HFF-Myc (cell line): ENCODE results near the gene CACHD1.

Experiments
- DNase-seq: peaks from one replicate; pipeline ENCODE4 v3.0.0-alpha.2; 2011; ENCODE audit warnings: low read depth; ENCODE audit errors: extremely low read depth
- H3K4me3 ChIP-seq: replicated peaks from 2 replicates; pipeline ENCODE4 v1.5.1; 2011; ENCODE audit warnings: low read depth, mild to moderate bottlenecking, control low read depth, low read length
- CTCF ChIP-seq: IDR thresholded peaks from 2 replicates; pipeline ENCODE4 v1.5.1; 2012; ENCODE audit warnings: mild to moderate bottlenecking, low read depth, low read length, control low read depth; ENCODE audit errors: missing control alignments

The CACHD1 gene

GRCh38 chr1:64517640-64518039 is 47.7 kb downstream of the CACHD1 start:
- no peak for DNase-seq
- no peak for TF ChIP-seq CTCF
- H3K4me3 ChIP-seq, result no peak overlapping the region

DNA sequence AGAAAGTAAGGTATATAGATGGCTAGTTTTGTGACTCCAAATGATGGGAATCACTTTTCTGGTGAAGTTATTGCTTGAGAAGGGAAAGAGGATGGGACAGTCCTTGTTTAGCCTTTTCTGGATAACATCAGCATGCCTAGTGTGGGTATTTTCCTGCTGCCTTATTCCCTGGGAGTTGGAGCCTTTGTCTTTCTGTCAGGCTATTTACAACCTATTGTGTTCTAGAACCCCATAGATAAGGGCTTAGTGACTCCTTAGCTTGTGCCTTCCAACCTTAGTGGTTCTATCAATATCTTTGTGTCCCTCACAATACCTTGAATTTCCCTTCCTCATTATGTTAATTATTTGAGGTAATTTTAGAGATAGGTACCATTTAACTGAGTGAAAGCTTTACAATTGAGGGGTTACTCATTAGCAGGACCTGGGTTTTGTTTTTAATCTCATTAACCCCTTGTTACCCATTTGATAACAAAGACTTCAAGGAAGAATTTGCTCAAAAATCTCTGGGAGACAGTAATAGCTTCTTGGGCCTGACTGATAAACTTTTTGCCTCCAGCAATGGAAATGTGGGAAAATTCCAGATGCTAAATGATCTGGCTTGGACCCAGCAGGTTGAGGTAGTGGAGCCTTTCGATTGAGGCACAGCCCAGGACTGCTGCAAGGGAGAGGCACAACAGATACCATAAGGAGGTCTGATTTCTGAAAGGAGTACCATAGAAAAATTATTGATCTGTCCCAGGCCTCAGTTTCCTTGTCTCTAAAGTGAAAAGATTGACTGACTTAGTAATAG is 49.0 kb downstream of the CACHD1 start:
- no peak overlapping the region for H3K4me3 ChIP-seq
- TF ChIP-seq CTCF, result no peak
- DNase-seq, result no peak

DNA sequence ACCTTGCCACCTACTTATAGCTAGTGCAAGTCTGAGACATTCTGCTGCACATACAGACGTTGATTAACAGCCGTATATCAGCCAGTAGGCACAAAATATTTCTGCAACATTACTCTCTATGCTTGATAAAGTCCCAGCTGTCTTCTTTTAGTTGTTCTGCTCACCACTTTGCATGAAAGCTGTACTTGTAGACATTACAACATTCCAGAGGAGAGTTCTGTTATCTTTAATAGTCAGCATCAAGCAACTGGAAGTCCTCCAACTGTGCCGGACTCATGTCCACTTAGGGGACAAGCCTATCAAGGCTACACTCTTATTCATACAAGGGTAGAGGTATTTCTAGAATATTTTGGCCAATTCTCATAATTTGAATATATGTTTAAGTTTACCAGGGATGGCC is 50.0 kb downstream of the CACHD1 start:
- no peak overlapping the region for H3K4me3 ChIP-seq
- no peak for DNase-seq
- TF ChIP-seq CTCF, result no peak

DNA sequence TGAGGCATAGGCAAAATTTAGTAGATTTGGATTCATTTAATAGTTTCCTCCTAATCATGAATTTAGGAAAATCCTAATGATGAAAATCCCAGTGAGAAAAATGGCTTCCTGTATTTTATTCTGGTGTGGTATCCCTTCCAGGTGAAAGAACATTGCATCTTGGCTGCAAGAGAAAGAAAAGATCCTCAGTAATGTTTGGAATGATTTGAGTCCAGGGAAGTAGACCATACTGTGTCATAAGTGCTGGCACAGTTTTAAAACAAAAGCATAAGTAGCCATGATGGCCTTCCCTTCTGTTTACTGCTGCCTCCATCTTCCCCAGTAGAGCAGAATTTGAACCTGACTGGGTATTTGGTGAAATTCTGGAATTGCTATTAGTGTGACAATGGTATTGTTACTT is 52.8 kb downstream of the CACHD1 start:
- no peak overlapping the region for H3K4me3 ChIP-seq
- TF ChIP-seq CTCF, result no peak
- no peak for DNase-seq

DNA sequence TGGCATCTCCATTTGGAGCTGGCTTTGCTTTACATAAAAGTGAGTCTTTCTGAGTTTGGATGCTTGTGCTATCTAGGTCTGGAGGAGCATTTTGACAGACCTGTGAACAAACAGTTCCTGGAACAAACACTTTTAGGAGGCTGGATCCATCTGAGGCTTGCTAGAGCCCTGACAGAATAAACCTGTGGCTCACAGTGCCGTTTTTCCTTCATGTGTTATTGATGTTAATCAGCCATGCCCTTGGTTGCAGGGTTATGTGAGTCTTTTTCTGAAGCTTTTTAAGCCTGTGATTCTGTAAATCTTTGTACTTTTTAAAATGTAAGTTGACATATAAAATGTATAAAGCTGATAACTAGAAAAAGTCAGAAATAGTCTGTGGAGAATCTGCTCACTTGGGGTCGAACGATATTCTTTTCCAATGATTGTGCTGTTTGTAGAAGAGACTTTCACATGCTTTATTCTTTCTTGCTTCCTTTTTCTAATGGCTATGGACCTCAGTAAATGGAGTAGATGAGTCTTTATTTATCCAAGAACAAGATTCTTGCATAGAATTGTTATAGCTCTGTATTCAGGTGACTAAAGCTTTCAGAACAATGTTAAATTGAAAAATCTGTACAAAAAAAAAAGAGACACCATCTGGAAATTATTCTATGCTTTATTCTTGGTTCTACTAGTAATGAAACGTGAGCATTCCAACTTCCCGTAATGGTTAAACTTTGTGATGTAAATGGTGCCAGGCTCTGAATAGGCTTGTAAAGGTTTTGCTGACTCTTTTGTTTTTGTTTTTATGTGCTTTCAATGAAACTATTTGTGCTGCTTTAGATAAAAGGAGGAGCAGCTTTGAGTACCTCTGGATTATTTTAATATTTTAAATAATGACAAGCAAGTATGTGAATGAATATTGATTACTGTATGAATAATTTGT is 53.7 kb downstream of the CACHD1 start:
- H3K4me3 ChIP-seq, result no peak overlapping the region
- TF ChIP-seq CTCF, result no peak
- DNase-seq, result no peak

- TF ChIP-seq CTCF, result no peak
- no peak for DNase-seq
- no peak overlapping the region for H3K4me3 ChIP-seq
Observed at GRCh38 chr1:64524614-64525013, 54.7 kb downstream of the CACHD1 start.
